Measurements from ENCODE around the gene PRSS22. TPM values are rescaled to one million over a fixed set of nuclear protein-coding genes. Genes with fewer than 3 reads are reported as not detected.

The PRSS22 gene
- total RNA-seq, 1 donor from 2014 or later: 4.6 TPM

DNA sequence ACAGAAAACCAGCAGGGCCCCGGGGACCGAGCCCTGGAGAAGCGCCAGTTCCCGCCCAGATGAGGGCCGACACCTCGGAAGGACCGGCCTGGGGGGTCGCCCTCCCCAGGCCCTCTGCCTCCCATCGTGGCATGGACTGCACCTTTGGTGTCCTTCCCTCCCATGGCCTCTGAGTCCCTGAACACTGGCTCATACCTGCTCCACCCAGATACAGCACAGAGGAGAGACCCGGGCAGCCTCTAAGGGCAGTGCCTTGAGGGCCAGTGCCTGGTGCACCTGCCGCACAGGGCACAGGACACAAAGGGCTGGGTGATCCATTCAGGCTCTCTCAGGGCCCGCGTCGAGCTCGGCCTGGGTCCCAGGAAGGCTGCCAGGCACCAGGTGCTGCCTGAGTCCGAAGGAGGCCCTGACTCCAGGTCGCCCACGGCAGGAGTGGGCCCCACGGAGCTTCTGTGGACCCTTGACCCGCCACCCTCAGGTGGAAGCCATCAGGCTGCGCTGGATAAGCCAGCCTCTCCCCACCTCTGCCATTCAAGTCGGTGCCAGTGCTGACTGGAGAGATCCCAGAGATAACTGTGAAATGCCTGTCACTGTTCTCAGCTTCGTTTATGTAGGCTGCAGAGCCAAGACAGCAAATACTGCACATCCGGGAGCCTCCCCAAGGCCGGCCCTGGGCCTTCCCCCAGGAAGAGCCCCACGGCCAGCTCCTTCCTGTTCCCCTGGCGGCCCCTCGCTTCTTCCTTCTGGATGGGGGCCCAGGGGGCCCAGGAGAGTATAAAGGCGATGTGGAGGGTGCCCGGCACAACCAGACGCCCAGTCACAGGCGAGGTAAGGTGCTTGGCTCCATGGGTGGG is 28.2 kb downstream of the PRSS22 start, which contains the start of gene ZG16B:
ZG16B (plus strand) TSS at position 803 of the 854 bp plus-strand sequence. CDS start 139 bp downstream, outside the sequence.
- DNase-seq: no peak

DNA sequence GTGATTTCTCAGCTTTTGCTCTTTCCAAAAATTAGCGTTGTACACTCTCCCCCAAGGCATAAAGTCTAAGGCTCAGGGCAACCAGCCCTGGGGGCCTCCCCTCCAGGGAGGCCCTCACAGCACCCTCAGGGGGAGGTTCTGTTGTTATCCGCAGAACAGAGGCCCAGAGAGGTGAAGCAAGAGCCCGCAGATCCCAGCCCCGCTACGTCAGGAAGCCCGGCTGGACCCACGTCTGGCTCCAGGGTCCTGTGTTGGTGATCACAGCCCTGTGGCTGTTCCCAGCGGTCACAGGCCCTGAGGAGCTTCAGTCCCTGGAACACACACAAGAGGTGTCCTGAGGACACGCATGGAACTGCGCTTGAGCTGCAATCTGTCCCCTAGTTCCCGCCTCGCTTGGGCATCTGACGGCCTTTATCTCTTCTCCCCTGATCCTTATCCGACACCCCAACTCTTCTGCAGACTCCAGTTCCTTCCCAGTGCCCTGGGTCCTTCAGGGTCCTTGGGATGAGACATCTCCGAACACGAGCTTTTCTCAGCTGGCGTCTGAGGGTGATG is 29.0 kb downstream of the PRSS22 start:
- no peak for DNase-seq

DNA sequence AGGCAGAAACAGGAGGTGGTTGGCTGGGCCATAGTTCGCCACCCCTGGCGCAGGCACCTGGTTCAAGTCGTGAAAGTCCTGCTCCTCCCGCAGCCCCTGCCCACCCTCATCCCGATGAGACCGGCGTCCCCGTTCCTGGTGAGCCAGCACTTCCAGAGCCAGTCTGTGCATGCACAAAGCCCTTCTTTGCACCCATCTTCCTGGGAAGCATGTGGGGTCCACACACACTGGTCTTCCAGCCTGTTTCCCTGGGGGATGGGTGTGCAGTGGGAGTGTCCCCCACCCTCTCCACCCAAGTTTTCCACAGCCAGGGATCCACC is 29.5 kb downstream of the PRSS22 start:
- DNase-seq: no peak

DNA sequence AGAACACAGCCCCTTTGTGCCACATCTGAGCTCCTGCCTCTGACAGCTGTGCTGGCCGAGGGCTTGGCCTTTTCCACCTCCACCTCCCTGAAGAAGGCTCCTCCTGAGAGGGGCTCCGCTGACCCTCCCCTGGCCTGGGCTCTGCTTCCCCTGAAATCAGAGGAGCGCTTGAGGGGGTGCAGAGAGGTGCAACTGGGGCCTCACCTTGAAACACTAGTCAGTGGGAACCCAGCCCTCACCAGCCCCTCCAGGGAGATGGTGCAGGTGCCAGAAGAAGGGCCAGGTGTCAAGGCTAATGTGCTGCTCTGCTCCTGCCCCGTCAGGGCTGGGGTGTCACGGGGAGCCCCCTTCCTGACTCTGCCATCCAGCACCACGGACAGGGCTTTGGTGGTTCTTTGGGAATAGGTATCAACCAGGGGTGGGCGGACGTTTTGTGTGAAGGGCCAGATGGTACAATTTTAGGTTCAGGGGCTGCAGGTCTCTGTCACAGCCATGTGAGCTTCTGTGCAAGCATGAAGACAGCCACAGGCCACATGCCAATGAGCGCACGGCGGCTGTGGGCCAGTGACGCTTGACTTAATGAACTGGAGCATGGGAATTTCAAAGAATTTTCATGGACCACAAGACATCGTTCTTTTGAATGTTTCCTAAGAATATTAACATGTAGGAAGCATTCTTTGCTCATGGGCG is 30.0 kb downstream of the PRSS22 start:
- no peak for DNase-seq

DNA sequence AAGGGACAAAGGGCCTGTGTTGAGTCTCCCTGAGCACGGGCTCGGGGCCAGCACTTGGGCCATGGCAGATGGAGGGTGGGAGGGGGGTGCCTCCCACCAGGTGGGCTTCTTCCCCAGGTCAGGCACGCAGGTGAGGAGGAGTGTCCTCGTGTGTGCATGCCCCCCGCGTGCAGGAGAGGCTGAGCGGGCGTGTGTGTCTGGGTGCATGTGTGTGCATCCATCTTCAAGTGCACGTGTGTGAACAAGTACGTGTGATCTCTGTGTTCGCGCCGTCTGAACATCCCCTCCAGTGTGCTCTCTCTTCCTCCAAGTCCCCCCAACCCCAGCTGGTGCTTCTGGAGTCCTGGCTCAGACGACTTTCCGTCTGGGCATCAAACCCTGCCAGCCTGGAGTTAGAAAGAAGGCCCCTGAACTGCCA is 30.6 kb downstream of the PRSS22 start:
- no peak for DNase-seq

DNA sequence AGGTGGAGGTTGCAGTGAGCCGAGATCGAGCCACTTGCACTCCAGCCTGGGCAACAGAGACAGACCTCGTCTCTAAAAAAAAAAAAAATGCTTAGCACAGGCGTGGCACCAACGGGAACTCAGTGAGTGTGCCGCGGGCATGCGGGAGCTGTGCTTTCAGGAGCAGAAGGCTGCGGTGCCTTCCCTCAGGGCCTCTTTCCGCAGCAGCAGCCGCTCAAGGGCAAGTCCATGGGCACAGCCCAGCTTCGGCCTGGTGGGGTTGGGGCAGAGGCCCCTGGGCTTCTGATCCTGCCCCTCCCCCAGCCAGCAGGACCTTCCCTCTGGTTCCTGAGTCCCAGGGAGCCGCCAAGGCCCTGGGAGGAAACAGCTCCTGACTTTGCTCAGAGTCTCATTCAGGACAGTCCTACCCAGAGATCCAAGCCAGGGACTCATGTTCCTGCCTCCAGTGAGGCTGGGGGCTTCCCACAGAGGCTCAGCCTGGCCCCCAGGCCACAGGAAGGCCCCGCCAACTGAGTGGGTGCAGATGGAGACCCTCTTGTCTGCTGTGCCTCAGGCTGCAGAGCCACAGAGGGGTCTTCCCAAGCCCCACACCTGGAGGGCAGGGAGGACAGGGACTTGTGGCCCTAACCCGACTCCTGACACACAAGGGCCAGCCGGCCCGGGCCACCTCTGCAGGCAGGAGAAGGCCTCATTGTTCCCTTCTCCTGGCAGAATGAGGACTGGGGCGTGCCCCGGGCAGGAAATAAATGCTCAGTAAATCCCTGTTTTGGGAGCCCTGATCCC is 31.2 kb downstream of the PRSS22 start:
- no peak for DNase-seq

DNA sequence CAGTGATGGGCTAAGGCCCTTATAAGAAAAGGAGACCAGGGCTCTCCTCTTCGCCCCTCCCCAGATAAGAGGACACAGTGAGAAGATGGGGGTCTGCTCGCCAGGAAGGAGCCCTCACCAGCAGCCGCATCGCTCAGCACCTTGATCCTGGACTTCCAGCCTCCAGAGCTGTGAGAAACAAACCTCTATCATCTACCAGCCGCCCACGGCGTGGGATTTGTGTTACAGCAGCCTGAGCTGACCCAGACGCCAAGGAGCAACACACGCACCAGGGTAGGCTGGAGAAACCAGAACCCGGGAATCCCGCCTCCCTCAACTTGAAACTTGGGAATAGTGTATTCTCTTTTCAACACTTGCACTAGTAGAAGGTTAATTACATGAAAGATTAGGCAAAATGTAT is 32.1 kb downstream of the PRSS22 start:
- DNase-seq: no peak

DNA sequence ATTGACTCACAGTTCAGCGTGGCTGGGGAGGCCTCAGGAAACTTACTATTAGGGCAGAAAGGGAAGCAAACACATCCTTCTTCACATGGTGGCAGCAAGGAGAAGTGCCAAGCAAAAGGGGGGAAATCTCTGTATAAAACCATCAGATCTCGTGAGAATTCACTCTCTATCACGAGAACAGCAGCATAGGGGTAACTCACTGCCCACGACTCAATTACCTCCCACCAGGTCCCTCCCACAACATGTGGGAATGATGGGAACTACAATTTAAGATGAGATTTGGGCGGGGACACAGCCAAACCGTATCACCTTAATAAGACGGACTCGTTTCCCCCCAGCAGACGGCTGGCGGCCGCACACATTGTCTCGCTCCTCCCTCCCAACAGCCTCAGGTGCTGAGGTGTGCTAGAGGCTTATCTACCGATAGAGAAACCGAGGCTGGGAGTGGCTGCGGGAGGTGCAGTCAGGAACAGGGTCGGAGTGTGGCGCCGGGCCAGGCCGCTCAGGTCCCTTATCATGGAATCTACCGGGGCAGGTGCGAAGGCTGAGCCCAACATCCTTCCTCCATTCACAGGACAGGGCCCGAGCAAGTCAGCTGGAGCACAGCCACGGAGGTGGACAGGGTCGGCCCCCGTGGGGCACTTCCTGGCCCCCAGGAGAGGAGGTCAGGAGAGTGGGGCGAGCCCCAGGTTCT is 32.8 kb downstream of the PRSS22 start:
- no peak for DNase-seq

DNA sequence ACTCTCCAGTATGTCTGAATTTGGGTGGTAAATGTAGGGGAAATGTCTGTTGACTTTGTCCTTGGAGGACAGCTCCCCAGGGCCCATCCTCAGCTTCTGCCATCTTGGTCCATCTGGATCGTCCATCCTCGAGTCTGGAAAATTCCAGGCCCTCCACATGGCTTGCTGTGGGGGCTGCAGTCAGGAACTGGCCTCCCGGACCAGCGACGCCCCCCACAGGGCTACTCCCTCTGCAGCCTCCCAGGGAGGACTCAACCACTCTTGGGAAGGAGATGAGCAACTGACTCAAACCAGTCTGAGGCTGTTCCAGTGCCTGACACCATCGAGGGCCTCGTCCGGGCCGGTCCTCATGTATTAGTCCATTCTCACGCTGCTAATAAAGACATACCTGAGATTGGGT is 33.3 kb downstream of the PRSS22 start:
- DNase-seq: no peak

DNA sequence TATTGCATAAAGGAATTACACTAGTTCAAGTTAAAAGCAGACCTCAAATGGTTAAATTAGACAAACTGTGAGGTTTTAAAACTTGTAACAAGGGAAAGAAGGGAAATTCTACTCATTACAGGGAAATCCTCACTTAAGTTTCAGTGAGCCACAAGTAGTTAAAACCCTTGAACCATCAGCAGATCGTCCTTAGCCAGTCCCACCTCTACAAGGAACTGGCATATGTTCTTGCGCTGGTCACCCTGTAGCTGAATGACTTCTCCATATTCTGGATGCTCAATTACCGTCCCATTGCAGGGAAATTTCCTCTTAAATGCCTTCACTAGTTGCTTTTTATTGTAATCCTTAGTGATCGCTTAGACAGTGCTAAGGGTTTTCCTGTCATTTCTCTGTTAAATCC is 35.5 kb downstream of the PRSS22 start:
- DNase-seq: no peak

DNA sequence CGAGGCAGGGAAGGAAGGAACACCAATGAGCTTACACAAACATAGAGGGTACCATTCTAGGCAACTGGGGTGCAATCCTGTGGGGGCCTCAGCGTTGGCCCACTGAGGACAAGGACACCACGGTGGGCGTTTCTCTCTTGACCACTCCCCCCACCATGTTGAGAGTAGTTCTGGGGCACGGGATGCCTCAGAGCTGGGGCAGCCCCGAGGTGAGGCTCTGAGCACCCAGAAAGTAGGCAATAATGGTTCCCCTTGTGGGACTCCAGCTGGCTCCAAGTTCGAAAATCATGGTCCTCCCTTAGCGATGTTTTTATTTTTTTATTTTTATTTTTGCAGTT is 35.8 kb downstream of the PRSS22 start:
- no peak for DNase-seq

DNA sequence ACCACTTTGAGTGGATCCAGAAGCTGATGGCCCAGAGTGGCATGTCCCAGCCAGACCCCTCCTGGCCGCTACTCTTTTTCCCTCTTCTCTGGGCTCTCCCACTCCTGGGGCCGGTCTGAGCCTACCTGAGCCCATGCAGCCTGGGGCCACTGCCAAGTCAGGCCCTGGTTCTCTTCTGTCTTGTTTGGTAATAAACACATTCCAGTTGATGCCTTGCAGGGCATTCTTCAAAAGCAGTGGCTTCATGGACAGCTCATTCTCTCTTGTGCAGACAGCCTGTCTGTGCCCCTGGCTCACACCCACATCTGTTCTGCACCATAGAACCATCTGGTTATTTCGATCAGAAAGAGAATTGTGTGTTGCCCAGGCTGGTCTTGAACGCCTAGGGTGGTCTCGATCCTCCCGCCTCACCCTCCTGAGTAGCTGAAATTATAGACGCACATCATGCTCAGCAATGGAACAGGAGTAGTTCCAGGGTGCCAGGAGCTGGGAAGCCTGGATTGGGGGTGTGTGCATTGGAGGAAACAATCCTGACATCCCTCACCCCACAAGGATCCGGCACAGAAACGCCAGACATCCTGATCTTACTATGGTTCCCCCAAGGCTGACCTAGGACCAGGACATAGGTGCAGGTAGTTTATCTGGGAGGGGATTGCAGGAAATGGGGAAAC is 36.3 kb downstream of the PRSS22 start:
- no peak for DNase-seq

DNA sequence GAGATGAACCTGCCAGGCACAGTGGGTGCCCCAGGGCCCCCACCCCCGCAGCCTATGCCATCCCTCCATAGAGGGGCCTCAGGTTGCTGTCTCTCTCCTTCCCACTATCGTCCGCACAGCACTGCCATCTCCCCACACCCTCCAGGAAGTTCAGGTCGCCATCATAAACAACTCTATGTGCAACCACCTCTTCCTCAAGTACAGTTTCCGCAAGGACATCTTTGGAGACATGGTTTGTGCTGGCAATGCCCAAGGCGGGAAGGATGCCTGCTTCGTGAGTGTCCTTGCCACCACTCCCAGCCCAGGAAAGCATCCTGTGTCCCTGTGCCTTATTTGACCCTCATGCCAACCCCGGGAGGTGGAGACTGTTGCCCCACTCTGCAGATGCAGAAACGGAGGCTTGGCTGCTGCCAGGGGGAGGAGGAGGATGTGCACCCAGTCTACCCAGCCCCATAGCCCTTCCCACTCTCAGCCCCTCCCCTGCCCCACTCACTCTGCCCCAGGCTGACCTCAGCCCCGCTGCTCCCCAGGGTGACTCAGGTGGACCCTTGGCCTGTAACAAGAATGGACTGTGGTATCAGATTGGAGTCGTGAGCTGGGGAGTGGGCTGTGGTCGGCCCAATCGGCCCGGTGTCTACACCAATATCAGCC is 37.0 kb downstream of the PRSS22 start:
- DNase-seq: no peak

DNA sequence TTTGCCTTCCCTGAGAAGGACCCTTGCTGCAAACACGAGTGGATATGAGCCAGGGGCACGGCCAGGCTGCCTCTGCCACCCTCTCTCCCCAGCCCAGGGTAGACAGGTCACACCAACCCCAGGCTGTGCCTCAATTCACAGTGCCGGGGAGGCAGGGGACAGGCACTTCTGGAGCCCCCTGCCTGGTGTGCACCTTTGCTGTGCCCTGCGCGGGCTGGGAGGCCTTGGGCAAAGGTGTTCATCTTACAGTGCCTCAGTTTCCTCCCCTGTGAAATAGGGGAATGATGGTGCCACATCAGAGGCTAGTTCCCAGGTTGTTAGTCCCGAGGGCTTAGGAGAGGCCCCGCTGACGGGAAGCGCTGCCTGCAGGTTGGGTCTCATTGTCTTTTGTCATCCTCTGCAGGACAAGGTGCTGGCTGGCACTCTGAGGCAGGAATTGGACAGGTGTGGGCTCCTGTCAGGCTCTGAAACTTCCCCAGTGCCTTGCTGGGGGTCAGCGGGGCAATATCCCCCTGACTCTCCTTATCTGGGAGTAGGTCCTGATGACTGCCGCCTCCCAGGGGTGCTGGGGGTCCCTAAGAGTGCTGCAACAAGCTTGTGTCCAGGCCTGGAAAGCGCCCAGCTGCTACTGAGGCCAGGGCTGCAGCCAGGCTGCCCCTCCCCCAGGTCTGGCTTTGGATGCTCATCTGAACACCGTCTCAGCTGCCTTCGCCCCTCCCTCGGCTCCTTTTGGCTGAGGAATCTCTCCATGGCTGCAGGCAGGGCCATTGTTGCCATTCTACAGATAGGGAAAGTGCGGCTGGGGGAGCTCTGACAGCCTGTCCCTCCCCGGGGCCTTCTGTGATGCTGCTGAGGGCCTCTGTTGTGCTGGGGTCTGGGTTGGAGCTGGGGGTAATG is 37.8 kb downstream of the PRSS22 start:
- DNase-seq: no peak

DNA sequence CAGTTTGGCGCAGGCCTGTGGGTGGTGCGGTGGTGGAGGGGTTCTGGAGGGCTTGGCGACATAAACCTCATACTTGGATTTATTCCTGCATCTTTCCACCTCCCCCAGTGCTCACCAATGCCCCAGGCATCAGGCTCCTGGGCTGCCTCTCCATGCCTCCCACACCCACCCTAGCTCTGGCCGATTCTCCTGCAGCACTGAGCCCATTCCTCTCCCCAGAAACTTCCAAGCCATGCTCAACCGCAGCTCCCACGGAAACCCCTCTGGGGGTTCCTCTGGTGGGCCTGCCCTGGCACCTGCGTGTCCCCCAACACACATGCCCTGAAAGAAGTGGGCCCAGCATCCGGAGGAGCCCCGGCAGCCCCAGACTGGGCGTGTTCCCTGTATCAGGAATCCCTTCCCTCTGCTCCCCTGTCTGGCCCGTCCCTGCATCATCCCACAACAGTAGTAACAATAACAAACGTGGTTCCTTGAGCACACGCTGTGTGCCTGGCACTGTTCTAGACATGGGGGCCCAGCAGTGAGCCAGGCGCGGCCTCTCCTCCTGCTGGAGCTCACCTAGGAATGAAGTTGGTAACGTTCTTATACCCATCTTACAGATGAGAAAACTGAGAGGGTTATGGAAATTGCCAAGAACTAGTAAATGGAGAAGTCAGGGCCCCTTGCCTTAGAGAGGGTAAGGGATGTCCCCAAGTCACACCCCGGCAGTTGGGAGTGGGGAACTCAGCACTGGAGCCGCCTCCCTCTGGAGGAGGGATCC is 38.6 kb downstream of the PRSS22 start:
- no peak for DNase-seq

DNA sequence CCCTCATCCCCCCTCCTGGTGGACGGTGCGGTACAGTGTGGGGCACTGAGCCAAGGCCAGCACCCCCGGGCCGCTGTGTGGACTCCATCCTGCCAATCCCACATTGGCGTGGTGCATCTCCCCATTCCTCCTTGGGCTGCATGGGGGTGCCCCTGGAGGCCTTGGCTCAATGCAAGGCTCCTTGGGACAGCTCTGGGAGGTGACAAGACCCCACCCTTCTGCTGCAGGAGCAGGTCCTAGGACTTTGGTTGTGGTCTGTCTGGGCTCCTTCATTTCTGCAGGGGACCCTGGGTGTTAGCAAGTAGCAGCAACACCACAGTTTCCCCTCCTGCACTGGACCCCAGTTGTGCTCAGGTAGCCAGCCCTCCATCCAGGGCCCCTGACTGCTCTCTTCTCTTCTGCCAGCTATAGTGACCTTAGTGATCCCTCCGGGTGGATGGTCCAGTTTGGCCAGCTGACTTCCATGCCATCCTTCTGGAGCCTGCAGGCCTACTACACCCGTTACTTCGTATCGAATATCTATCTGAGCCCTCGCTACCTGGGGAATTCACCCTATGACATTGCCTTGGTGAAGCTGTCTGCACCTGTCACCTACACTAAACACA is 39.6 kb downstream of the PRSS22 start:
- DNase-seq: no peak

DNA sequence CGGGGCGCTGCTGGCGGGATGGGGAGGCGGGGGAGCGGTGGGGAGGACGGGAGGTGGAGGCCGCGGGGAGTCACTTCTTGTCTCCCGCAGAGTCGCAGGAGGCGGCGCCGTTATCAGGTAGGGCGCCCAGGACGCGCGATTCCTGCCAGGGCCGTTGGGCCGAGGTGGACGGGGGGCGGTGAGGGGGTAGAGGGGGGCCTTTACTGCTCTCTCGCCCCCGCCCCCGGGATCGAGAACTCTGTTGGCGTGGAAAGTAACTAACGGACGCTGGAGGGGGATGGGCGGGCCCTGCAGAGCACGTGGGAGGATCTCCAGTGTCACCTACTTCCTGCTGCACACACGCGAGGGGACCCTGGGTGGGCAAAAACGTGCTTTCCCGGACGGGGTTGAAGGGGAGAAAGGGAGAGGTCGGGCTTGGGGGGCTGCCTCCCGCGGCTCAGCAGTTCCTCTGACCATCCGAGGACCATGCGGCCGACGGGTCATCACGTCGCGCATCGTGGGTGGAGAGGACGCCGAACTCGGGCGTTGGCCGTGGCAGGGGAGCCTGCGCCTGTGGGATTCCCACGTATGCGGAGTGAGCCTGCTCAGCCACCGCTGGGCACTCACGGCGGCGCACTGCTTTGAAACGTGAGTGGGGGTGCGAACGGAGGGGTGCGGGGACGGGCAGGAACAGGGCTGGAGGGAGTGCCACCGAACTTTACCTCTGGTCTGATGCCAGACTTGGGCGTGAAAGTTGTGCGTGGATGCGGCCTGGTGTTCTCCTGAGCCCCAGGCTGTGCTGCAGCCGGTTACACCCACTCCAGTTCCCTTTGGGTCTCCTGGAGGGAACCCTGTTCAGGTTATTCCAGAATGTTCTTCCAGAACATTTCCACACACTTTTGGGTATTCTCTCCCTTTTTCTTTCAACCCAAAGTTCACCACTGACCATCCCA is 40.4 kb downstream of the PRSS22 start:
- DNase-seq: no peak

Measured in skin of body (tissue), 2 donors.